Measurements from ENCODE around the gene RIPK1.

- no peak for TF ChIP-seq CTCF (conservative IDR thresholded peaks at IDR 0.05)
- TF ChIP-seq ZFX (IDR thresholded peaks at IDR 0.05) = no peak
Observed at GRCh38 chr6:3122823-3123182, 54.5 kb downstream of the RIPK1 start.

All from C4-2B (cell line).